Sigmoid colon (tissue), 7 donors: Measurements from ENCODE around the gene NTM. TPM values are rescaled to one million over a fixed set of nuclear protein-coding genes. Genes with fewer than 3 reads are reported as not detected.
"Not testable (repeated sequence)": the region's sequence is repeated elsewhere in the genome, so short reads cannot be mapped to it uniquely, and the experiment has no call there.

ENCODE experiments used
- DNase-seq: peaks from one replicate; pipeline ENCODE4 v3.0.0-alpha.2; 2019
- H3K27ac ChIP-seq, 4 donors: fragments of 200-600 bp; sonication (generic); one replicate each; pipeline ENCODE4 v1.5.1; 2016 to 2019; ENCODE audit warnings: mild to moderate bottlenecking in 1 of 4
- H3K27me3 ChIP-seq, 3 donors: fragments of 200-600 bp; sonication (generic); one replicate each; pipeline ENCODE4 v1.5.1; 2019; ENCODE audit warnings: mild to moderate bottlenecking in 1 of 3
- H3K36me3 ChIP-seq, 4 donors: fragments of 200-600 bp; sonication (generic); one replicate each; pipeline ENCODE4 v1.5.1; 2016 to 2019
- H3K4me1 ChIP-seq, 4 donors: fragments of 200-600 bp; sonication (generic); one replicate each; pipeline ENCODE4 v1.5.1; 2017 to 2019
- H3K4me3 ChIP-seq, 4 donors: fragments of 200-600 bp; sonication (generic); one replicate each; pipeline ENCODE4 v1.5.1; 2017 to 2019; ENCODE audit warnings: mild to moderate bottlenecking in 2 of 4, moderate library complexity in 1 of 4
- H3K9me3 ChIP-seq, 4 donors: fragments of 200-600 bp in 3 of 4; sonication (generic) in 3 of 4; one replicate each; pipeline versions ENCODE4 v1.5.1 to v1.6.1; 2013 to 2019
- EP300 ChIP-seq, 4 donors: sonication (generic); formaldehyde crosslinking; IDR thresholded peaks; one replicate each; pipeline ENCODE4 v1.6.1; 2017; ENCODE audit warnings: antibody characterized with exemption in 4 of 4
- POLR2A ChIP-seq, 2 donors: fragments of 450-650 bp; IDR thresholded peaks; one replicate each; pipeline ENCODE4 v1.6.1; 2016; ENCODE audit warnings: antibody characterized with exemption in 2 of 2, mild to moderate bottlenecking in 2 of 2, moderate library complexity in 2 of 2
- POLR2AphosphoS5 ChIP-seq, 4 donors: sonication (generic); formaldehyde crosslinking; IDR thresholded peaks; one replicate each; pipeline ENCODE4 v1.6.1; 2017; ENCODE audit warnings: antibody characterized with exemption in 4 of 4
- WGBS, 2 donors: extraction: QIAGEN DNeasy Blood & Tissue Kit; methylation state at CpG; one replicate each; pipeline ENCODE4 v1.1.7; 2013; 5-methylcytosine and 5-hydroxymethylcytosine counted together
- intact Hi-C: fragments of 100-400 bp; cut with DNase I; formaldehyde crosslinking; loops from one replicate; pipeline ENCODE4 v1.15.1; 2023
- polyA plus RNA-seq, 3 donors: library from polyadenylated mRNA; stranded (reverse); fragments of 200-250 nt; gene quantifications; one replicate each; pipeline ENCODE4 v1.2.3, GENCODE V29; 2013
- total RNA-seq, 4 donors: library from RNA; depleted of rRNA; stranded (reverse); fragments of >200 nt; gene quantifications; one replicate each; pipeline ENCODE4 v1.1.0, GENCODE V29; 2016
- TF ChIP-seq, protein P1 (sequence below), 4 experiments: fragments of 450-650 bp in 3 of 4; fragments of 200-600 bp in 1 of 4; IDR thresholded peaks; one replicate each; pipeline ENCODE4 v1.5.1; 2016 to 2019; ENCODE audit warnings: antibody characterized with exemption in 4 of 4, mild to moderate bottlenecking in 3 of 4, moderate library complexity in 2 of 4
- donor health status: healthy with polysubstance abuse.
- donor health status: Bipolar disorder and iron deficiency.
- donor health status: healthy.

Gene NTM
- total and polyA plus RNA-seq, 7 donors = 0.96 to 18.3 (median 6.4) TPM; not detected in 1

GRCh38 chr11:131674051-131674755 is 303.8 kb downstream of the NTM start:
- peaks cover 0 to 4% (median 0%) of the 10 kb centered on the region in 4 donors for H3K4me1 ChIP-seq
- TF ChIP-seq POLR2A (IDR thresholded peaks at IDR 0.05) = no peak
- TF ChIP-seq, protein P1, sequence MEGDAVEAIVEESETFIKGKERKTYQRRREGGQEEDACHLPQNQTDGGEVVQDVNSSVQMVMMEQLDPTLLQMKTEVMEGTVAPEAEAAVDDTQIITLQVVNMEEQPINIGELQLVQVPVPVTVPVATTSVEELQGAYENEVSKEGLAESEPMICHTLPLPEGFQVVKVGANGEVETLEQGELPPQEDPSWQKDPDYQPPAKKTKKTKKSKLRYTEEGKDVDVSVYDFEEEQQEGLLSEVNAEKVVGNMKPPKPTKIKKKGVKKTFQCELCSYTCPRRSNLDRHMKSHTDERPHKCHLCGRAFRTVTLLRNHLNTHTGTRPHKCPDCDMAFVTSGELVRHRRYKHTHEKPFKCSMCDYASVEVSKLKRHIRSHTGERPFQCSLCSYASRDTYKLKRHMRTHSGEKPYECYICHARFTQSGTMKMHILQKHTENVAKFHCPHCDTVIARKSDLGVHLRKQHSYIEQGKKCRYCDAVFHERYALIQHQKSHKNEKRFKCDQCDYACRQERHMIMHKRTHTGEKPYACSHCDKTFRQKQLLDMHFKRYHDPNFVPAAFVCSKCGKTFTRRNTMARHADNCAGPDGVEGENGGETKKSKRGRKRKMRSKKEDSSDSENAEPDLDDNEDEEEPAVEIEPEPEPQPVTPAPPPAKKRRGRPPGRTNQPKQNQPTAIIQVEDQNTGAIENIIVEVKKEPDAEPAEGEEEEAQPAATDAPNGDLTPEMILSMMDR (IDR thresholded peaks at IDR 0.05) = peak; percentile 79 to 96 (median 88)
- H3K4me3 ChIP-seq = no peak overlapping the region
- intact Hi-C loops = loop anchor here (2.0 to 10.0 kb wide), 5 partner anchors 159 to 751 kb away; no protein-coding TSS in a partner anchor
- H3K36me3 ChIP-seq = no peaks in the 10 kb centered on the region
- WGBS, 2 donors = 25 to 28% methylated on average over 16 of the region's 16 CpGs
- H3K27ac ChIP-seq = peak overlapping the region in 1 of 4 donors; percentile 5
- DNase-seq = peak; percentile 84
- no peaks in the 10 kb centered on the region for H3K9me3 ChIP-seq
- no peaks in the 10 kb centered on the region for H3K27me3 ChIP-seq

DNA sequence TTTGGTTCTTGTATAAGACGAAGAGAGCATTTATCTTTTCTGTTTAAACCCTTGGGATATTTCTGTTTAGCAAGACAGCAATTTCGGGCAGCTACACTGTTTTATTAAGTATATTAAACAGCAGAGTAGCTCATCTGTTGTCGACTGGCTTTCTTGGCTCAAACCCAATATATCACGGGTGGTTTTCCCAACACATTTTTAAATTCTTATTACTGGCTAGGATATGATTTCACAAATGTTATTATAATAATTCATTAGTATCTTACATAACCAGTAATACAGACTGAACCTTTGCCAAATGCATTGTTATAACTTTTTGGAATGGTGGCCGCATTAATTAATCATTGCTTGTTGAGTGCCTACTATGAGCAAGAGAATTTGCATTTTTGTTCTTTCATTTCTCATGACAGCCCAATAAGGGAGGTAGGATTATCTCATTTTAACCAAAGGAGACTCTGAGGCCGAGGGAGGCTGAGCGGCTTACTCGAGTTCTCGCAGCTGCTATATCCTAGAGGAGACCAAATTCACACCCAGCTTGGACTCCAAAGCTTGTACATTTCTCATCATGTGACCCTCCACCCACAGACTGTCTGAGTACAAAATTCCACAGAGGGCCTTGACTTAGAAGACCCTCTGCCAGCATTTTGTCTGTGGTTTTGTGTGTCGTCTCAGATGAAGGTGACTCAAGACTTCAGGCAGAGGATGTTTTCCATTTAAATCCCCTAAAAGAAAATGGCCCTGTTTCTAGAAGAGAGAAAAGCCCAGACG is 304.9 kb downstream of the NTM start:
- no peak for DNase-seq
- intact Hi-C loops = loop anchor here (2.0 to 10.0 kb wide), 4 partner anchors 161 to 753 kb away; no protein-coding TSS in a partner anchor
- Histone ChIP-seq H3K36me3 (no peaks in the 10 kb centered on the region), H3K9me3 (no peaks in the 10 kb centered on the region), H3K27ac (peak overlapping the region in 1 of 4 donors; percentile 7), H3K4me3 (no peak overlapping the region), H3K27me3 (no peaks in the 10 kb centered on the region), H3K4me1 (peaks cover 0 to 4% (median 0%) of the 10 kb centered on the region in 4 donors)
- no peak for TF ChIP-seq POLR2AphosphoS5 (IDR thresholded peaks at IDR 0.05)
- TF ChIP-seq, protein P1 (IDR thresholded peaks at IDR 0.05) = no peak
- TF ChIP-seq EP300 (IDR thresholded peaks at IDR 0.05) = no peak
- TF ChIP-seq POLR2A (IDR thresholded peaks at IDR 0.05) = no peak
- 73 to 79% methylated on average over 11 of the region's 11 CpGs for WGBS, 2 donors

DNA sequence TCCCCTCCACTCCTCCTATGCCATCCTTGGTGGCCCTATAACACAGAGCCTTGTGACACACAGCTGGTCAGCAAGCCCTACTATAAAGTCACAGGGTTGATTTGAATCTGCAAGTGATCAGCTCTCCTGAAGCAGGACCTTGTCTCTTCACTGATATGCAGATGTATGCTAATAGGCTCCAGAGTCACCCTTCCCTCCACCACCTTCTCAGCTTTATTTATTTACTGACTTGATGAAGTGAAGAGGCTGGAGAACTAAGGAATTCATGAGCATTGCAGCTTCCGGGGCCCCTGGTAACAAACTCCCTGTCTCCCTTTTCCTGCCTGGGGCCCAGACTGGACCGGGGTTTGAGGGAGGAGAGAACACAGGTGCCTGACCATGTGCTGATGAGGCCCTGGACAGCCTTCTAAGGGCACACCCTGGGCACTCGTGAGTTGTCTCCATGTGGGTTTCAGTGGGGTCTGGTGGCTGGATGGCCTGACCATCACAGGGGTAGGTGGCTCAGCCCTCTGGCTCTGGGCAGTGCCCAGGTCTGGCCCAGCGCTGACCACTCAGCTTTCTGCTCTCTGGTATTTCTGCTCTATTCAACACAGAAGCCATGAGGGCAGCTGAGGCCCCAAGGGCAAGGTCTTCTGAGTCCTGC is 307.5 kb downstream of the NTM start:
- DNase-seq = no peak
- intact Hi-C loops = loop anchor here (10.0 kb wide), 2 partner anchors 163 to 433 kb away; no protein-coding TSS in a partner anchor
- Histone ChIP-seq H3K27ac (no peak overlapping the region), H3K9me3 (no peaks in the 10 kb centered on the region), H3K4me1 (peaks cover 0 to 4% (median 0%) of the 10 kb centered on the region in 4 donors), H3K36me3 (no peaks in the 10 kb centered on the region), H3K4me3 (no peak overlapping the region), H3K27me3 (peaks cover 0 to 7% (median 0%) of the 10 kb centered on the region in 3 donors)
- no peak for TF ChIP-seq POLR2A (IDR thresholded peaks at IDR 0.05)
- 39 to 56% methylated on average over 4 of the region's 4 CpGs for WGBS, 2 donors

DNA sequence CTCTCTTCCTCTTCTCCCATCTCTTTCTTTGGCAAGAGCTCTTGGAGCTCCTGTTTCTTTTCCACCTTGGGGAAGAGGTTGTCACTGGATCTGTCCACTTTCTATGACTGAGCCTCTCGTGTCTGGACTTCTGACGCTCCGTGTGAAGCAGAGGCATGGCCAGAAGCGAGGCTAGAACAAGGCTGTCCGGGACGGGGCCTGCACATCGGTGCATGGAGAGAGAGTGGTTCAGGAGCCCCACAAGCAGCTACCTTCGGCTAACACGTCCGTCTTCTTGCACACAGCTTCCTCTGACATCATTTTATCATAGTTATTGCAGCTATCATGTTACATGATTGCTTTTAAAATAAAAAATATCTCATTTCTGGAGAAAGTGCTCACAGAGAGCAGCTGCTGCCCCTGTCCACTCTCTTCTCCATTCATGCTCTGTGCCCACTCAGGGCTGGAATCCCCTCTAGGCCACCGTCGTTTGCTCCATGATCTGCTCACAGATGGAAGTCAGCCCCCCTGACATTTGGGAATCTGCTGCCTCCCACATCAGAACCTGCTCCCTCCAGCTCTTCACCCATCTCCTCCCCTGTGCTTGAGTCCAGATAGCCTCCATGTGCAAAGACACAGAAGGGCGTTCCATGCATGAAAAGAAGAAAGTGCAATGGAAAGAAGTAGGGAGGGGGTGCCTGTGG is 308.4 kb downstream of the NTM start:
- Histone ChIP-seq H3K36me3 (no peaks in the 10 kb centered on the region), H3K27ac (no peak overlapping the region), H3K4me3 (no peak overlapping the region), H3K4me1 (peaks cover 0 to 4% (median 0%) of the 10 kb centered on the region in 4 donors), H3K27me3 (peaks cover 0 to 7% (median 0%) of the 10 kb centered on the region in 3 donors), H3K9me3 (no peaks in the 10 kb centered on the region)
- 78 to 80% methylated on average over 13 of the region's 13 CpGs for WGBS, 2 donors
- intact Hi-C loops = loop anchor here (10.0 kb wide), 2 partner anchors 164 to 434 kb away; no protein-coding TSS in a partner anchor
- TF ChIP-seq, protein P1 (IDR thresholded peaks at IDR 0.05) = no peak
- no peak for TF ChIP-seq POLR2AphosphoS5 (IDR thresholded peaks at IDR 0.05)
- TF ChIP-seq EP300 (IDR thresholded peaks at IDR 0.05) = no peak
- no peak for TF ChIP-seq POLR2A (IDR thresholded peaks at IDR 0.05)
- DNase-seq = no peak

GRCh38 chr11:131680448-131680847 is 310.0 kb downstream of the NTM start:
- H3K27ac ChIP-seq, H3K27me3 ChIP-seq, H3K9me3 ChIP-seq, DNase-seq, intact Hi-C loops, H3K4me3 ChIP-seq, H3K36me3 ChIP-seq, H3K4me1 ChIP-seq: not testable (repeated sequence)
- WGBS, 2 donors = 62 to 75% methylated on average over 1 of the region's 1 CpG
